ENCODE measurements around the gene ASB18. TPM values are rescaled to one million over a fixed set of nuclear protein-coding genes. Genes with fewer than 3 reads are reported as not detected.

ASB18 gene
- total RNA-seq, 1 experiment from 2014 or later, result not detected

DNA sequence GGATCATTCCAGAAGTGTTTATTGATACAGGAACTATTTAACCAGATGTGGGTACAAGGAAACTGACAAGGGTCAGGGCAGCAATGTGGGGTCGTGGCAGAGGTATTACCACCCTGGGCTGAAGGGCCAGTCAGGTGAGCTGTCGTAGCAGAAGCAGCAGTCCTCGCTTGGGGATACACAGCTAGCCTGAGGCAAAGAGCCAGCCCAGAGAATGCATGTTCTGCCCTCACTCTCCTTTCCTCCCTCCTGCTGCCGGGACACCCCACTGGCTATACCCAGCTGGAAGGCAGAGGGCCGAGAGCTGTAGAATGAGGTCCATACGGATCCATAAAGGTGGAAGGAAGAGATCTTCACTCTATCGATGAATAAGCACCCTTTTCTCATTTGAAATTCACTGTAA lies 63.8 kb downstream of the ASB18 start:
- ChIA-PET POLR2A (no interaction called here), CTCF (interaction anchor here (1.1 to 3.3 kb wide), 4 partner anchors 20 to 963 kb away, joined by 3 to 14 read pairs (median 4); no protein-coding TSS in a partner anchor), RAD21 (ENCODE audit: low non-redundant PET in 1 of 2, low total read pairs in 2 of 2, uncharacterized antibody in 2 of 2, unreplicated experiment in 2 of 2) (no interaction called here)
- TF ChIP-seq, protein P1, sequence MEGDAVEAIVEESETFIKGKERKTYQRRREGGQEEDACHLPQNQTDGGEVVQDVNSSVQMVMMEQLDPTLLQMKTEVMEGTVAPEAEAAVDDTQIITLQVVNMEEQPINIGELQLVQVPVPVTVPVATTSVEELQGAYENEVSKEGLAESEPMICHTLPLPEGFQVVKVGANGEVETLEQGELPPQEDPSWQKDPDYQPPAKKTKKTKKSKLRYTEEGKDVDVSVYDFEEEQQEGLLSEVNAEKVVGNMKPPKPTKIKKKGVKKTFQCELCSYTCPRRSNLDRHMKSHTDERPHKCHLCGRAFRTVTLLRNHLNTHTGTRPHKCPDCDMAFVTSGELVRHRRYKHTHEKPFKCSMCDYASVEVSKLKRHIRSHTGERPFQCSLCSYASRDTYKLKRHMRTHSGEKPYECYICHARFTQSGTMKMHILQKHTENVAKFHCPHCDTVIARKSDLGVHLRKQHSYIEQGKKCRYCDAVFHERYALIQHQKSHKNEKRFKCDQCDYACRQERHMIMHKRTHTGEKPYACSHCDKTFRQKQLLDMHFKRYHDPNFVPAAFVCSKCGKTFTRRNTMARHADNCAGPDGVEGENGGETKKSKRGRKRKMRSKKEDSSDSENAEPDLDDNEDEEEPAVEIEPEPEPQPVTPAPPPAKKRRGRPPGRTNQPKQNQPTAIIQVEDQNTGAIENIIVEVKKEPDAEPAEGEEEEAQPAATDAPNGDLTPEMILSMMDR (IDR thresholded peaks at IDR 0.05 in 2 of 3, conservative IDR thresholded peaks at IDR 0.05 in 1 of 3; ENCODE audit: borderline replicate concordance in 1 of 3, insufficient read depth in 1 of 3, low read depth in 2 of 3, low read length in 2 of 3), result no peak
- TF ChIP-seq TCF7L2 (IDR thresholded peaks at IDR 0.05; ENCODE audit: borderline replicate concordance, extremely low read depth, insufficient read depth, insufficient read length) (no peak), POLR2AphosphoS5 (IDR thresholded peaks at IDR 0.05; ENCODE audit: low read depth, low read length) (no peak), MAX (IDR thresholded peaks at IDR 0.05) (no peak), YY1 (IDR thresholded peaks at IDR 0.05; ENCODE audit: extremely low read depth, insufficient replicate concordance, low read depth, low read length) (no peak)
- Histone ChIP-seq H3K9me2 (ENCODE audit: insufficient read depth) (no peaks in the 10 kb centered on the region), H3K27ac (ENCODE audit: low read depth, low read length) (no peak overlapping the region), H3K27me3 (ENCODE audit: insufficient read depth, low read length) (no peaks in the 10 kb centered on the region), H4K20me1 (ENCODE audit: insufficient read depth) (no peaks in the 10 kb centered on the region), H3K9me3 (ENCODE audit: control insufficient read depth in 1 of 2, insufficient read depth in 1 of 2, low read depth in 1 of 2, low read length in 2 of 2) (no peaks in the 10 kb centered on the region), H3K4me2 (ENCODE audit: low read length) (no peak overlapping the region), H3K9ac (ENCODE audit: low read length) (no peak overlapping the region), H3K79me2 (ENCODE audit: insufficient read depth, low read length) (0 out of 2 replicates have a peak, but pooled peaks cover 3% of the 10 kb centered on the region), H3K36me3 (ENCODE audit: control insufficient read depth in 1 of 2, insufficient read depth in 2 of 2, low read length in 2 of 2) (no peaks in the 10 kb centered on the region), H3K4me1 (ENCODE audit: control insufficient read depth in 1 of 2, insufficient read depth in 2 of 2, low read length in 2 of 2) (no peaks in the 10 kb centered on the region), H2AFZ (ENCODE audit: low read depth, low read length, poor library complexity, severe bottlenecking) (no peak overlapping the region), H3K4me3 (replicated peaks in 1 of 2; ENCODE audit: low read depth in 1 of 2, low read length in 2 of 2) (no peak overlapping the region)
- intact Hi-C loops (cut with micrococcal nuclease), result no loop called here
- ATAC-seq (no peak), DNase-seq (ENCODE audit: low read depth, low spot score) (no peak)
- no TSS peak for BruUV-seq (replicated peaks)

DNA sequence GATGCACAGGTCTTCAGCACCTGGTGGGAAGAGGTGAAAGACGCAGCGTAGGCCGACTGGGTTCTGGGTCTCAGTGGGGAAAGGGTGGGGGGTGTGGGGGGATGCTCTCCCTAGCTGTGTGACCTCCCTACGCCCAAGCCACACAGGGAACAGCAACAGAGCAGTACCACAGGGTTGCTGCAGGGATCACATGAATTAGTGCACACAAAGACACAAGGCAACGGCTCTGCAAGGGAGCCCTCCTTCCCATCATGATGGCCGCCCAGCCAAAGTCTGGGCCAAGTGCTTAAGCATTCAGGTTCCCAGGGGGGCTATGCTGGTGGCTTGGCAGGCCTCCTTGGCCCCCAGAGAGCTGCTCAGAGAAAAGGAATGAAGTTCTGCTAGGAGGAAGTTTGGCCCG lies 67.8 kb downstream of the ASB18 start:
- ChIA-PET POLR2A (no interaction called here), RAD21 (ENCODE audit: low non-redundant PET in 1 of 2, low total read pairs in 2 of 2, uncharacterized antibody in 2 of 2, unreplicated experiment in 2 of 2) (no interaction called here)
- TF ChIP-seq ZFX (IDR thresholded peaks at IDR 0.05) (no peak), ELF1 (IDR thresholded peaks at IDR 0.05; ENCODE audit: borderline replicate concordance, low read depth) (no peak), CBX3 (IDR thresholded peaks at IDR 0.05; ENCODE audit: low read depth) (no peak), EGR1 (IDR thresholded peaks at IDR 0.05; ENCODE audit: low read depth) (no peak), ZNF274 (IDR thresholded peaks at IDR 0.05; ENCODE audit: low read depth, low read length) (no peak), CEBPB (IDR thresholded peaks at IDR 0.05; ENCODE audit: low read depth) (no peak), POLR2A (IDR thresholded peaks at IDR 0.05; ENCODE audit: borderline replicate concordance, extremely low read depth, insufficient read depth, insufficient read length) (no peak), FOSL1 (IDR thresholded peaks at IDR 0.05; ENCODE audit: low read depth) (no peak), TCF7L2 (IDR thresholded peaks at IDR 0.05; ENCODE audit: borderline replicate concordance, extremely low read depth, insufficient read depth, insufficient read length) (no peak), POLR2AphosphoS5 (IDR thresholded peaks at IDR 0.05; ENCODE audit: low read depth, low read length) (no peak), SP1 (IDR thresholded peaks at IDR 0.05; ENCODE audit: low read depth) (no peak), EZH2 (IDR thresholded peaks at IDR 0.05) (no peak)
- TF ChIP-seq, protein P2, sequence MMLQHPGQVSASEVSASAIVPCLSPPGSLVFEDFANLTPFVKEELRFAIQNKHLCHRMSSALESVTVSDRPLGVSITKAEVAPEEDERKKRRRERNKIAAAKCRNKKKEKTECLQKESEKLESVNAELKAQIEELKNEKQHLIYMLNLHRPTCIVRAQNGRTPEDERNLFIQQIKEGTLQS (IDR thresholded peaks at IDR 0.05), result no peak
- TF ChIP-seq, protein P3, sequence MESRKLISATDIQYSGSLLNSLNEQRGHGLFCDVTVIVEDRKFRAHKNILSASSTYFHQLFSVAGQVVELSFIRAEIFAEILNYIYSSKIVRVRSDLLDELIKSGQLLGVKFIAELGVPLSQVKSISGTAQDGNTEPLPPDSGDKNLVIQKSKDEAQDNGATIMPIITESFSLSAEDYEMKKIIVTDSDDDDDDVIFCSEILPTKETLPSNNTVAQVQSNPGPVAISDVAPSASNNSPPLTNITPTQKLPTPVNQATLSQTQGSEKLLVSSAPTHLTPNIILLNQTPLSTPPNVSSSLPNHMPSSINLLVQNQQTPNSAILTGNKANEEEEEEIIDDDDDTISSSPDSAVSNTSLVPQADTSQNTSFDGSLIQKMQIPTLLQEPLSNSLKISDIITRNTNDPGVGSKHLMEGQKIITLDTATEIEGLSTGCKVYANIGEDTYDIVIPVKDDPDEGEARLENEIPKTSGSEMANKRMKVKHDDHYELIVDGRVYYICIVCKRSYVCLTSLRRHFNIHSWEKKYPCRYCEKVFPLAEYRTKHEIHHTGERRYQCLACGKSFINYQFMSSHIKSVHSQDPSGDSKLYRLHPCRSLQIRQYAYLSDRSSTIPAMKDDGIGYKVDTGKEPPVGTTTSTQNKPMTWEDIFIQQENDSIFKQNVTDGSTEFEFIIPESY (IDR thresholded peaks at IDR 0.05; ENCODE audit: extremely low read depth, insufficient replicate concordance, low read length), result no peak

More for the DNA sequence above, 67.8 kb downstream of the ASB18 start:
- intact Hi-C loops (cut with micrococcal nuclease), result loop anchor here (10.0 kb wide), 1 partner anchor 868 kb away; no protein-coding TSS in a partner anchor
- CTCF ChIA-PET, result interaction anchor here (0.9 kb wide), 1 partner anchor 21 kb away, joined by 3 read pairs; no protein-coding TSS in a partner anchor
- Histone ChIP-seq H3K27me3 (ENCODE audit: insufficient read depth, low read length) (no peaks in the 10 kb centered on the region), H2AFZ (ENCODE audit: low read depth, low read length, poor library complexity, severe bottlenecking) (no peak overlapping the region), H3K27ac (ENCODE audit: low read depth, low read length) (no peak overlapping the region), H3K4me2 (ENCODE audit: low read length) (no peak overlapping the region), H3K4me3 (replicated peaks in 1 of 2; ENCODE audit: low read depth in 1 of 2, low read length in 2 of 2) (no peak overlapping the region), H3K9me3 (ENCODE audit: control insufficient read depth in 1 of 2, insufficient read depth in 1 of 2, low read depth in 1 of 2, low read length in 2 of 2) (no peaks in the 10 kb centered on the region), H3K36me3 (ENCODE audit: control insufficient read depth in 1 of 2, insufficient read depth in 2 of 2, low read length in 2 of 2) (no peaks in the 10 kb centered on the region), H3K4me1 (ENCODE audit: control insufficient read depth in 1 of 2, insufficient read depth in 2 of 2, low read length in 2 of 2) (no peaks in the 10 kb centered on the region), H4K20me1 (ENCODE audit: insufficient read depth) (no peaks in the 10 kb centered on the region), H3K79me2 (ENCODE audit: insufficient read depth, low read length) (peaks cover 12% of the 10 kb centered on the region; the same call in 1 of the 2 replicates), H3K9ac (ENCODE audit: low read length) (no peak overlapping the region), H3K9me2 (ENCODE audit: insufficient read depth) (no peaks in the 10 kb centered on the region)
- no peak for DNase-seq (ENCODE audit: low read depth, low spot score)
- no peak for ATAC-seq
- no TSS peak for BruUV-seq (replicated peaks)
